H9 (cell line): ENCODE data around the gene PARD3. TPM values are rescaled to one million over a fixed set of nuclear protein-coding genes. Genes with fewer than 3 reads are reported as not detected.

ENCODE experiments used
- DNase-seq: peaks from one replicate; pipeline ENCODE4 v3.0.0-alpha.2; 2017
- H2AFZ ChIP-seq: one replicate; pipeline ENCODE4 v1.6.1; 2013; ENCODE audit warnings: mild to moderate bottlenecking, low read length, control low read depth, moderate library complexity
- H2AK5ac ChIP-seq: 2 replicates; pipeline ENCODE4 v1.6.1; 2013; ENCODE audit warnings: low read length, control low read depth, mixed read lengths; ENCODE audit not compliant: insufficient read length
- H2BK120ac ChIP-seq: one replicate; pipeline ENCODE4 v1.6.1; 2013; ENCODE audit warnings: low read depth, mild to moderate bottlenecking, low read length, control low read depth, inconsistent platforms; ENCODE audit not compliant: poor library complexity, severe bottlenecking
- H2BK12ac ChIP-seq: 2 replicates; pipeline ENCODE4 v1.6.1; 2013; ENCODE audit warnings: low read length, control low read depth, mixed read lengths, low read depth; ENCODE audit not compliant: insufficient read length
- H2BK15ac ChIP-seq: 2 replicates; pipeline ENCODE4 v1.6.1; 2013; ENCODE audit warnings: low read depth, low read length, control low read depth
- H2BK20ac ChIP-seq: one replicate; pipeline ENCODE4 v1.6.1; 2013; ENCODE audit warnings: low read depth, mild to moderate bottlenecking, low read length, control low read depth, inconsistent platforms; ENCODE audit not compliant: poor library complexity, severe bottlenecking
- H2BK5ac ChIP-seq: 2 replicates; pipeline ENCODE4 v1.6.1; 2013; ENCODE audit warnings: low read length, control low read depth, mixed read lengths; ENCODE audit not compliant: insufficient read length
- H3K14ac ChIP-seq: 2 replicates; pipeline ENCODE4 v1.6.1; 2013; ENCODE audit warnings: low read length, control low read depth; ENCODE audit not compliant: insufficient read depth
- H3K18ac ChIP-seq: 2 replicates; pipeline ENCODE4 v1.6.1; 2013; ENCODE audit warnings: low read depth, mild to moderate bottlenecking, mixed read lengths, low read length, control low read depth; ENCODE audit not compliant: insufficient read length
- H3K23ac ChIP-seq: 2 replicates; pipeline ENCODE4 v1.6.1; 2013; ENCODE audit warnings: low read length, control low read depth, mixed read lengths, low read depth; ENCODE audit not compliant: insufficient read length
- H3K23me2 ChIP-seq: 2 replicates; pipeline ENCODE4 v1.6.1; 2013; ENCODE audit warnings: low read depth, mild to moderate bottlenecking, mixed read lengths, low read length, control low read depth; ENCODE audit not compliant: insufficient read length, poor library complexity, severe bottlenecking
- H3K27ac ChIP-seq: 2 replicates; pipeline ENCODE4 v1.5.1; 2013; ENCODE audit warnings: low read length, control low read depth, mixed read lengths, low read depth; ENCODE audit not compliant: insufficient read length
- H3K27me3 ChIP-seq: 2 replicates; pipeline ENCODE4 v1.6.1; 2013; ENCODE audit warnings: low read length, control low read depth, inconsistent platforms; ENCODE audit not compliant: insufficient read depth
- H3K4ac ChIP-seq: 2 replicates; pipeline ENCODE4 v1.6.1; 2013; ENCODE audit warnings: low read depth, mild to moderate bottlenecking, control low read depth, inconsistent platforms, low read length, moderate library complexity
- H3K4me1 ChIP-seq: 2 replicates; pipeline ENCODE4 v1.6.1; 2013; ENCODE audit warnings: low read length, control low read depth, inconsistent platforms; ENCODE audit not compliant: insufficient read depth
- H3K4me2 ChIP-seq: 2 replicates; pipeline ENCODE4 v1.6.1; 2013; ENCODE audit warnings: low read length, control low read depth, mixed read lengths; ENCODE audit not compliant: insufficient read length, insufficient read depth
- H3K56ac ChIP-seq: 2 replicates; pipeline ENCODE4 v1.6.1; 2013; ENCODE audit warnings: low read depth, mild to moderate bottlenecking, mixed read lengths, low read length, control low read depth; ENCODE audit not compliant: insufficient read length
- H3K79me1 ChIP-seq: 2 replicates; pipeline ENCODE4 v1.6.1; 2013; ENCODE audit warnings: low read depth, mild to moderate bottlenecking, moderate library complexity, low read length, control low read depth, inconsistent platforms; ENCODE audit not compliant: insufficient read depth, poor library complexity, severe bottlenecking
- H3K79me2 ChIP-seq: 2 replicates; pipeline ENCODE4 v1.6.1; 2013; ENCODE audit warnings: low read length, control low read depth, inconsistent platforms; ENCODE audit not compliant: insufficient read depth
- H3K9ac ChIP-seq: 2 replicates; pipeline ENCODE4 v1.6.1; 2013; ENCODE audit warnings: low read length, control low read depth, mixed read lengths; ENCODE audit not compliant: insufficient read length; ENCODE audit errors: extremely low read depth
- H3K9me3 ChIP-seq: one replicate; pipeline ENCODE4 v1.6.1; 2013; ENCODE audit warnings: low read depth, low read length, inconsistent platforms; ENCODE audit not compliant: control insufficient read depth
- H3T11ph ChIP-seq: one replicate; pipeline ENCODE4 v1.6.1; 2013; ENCODE audit warnings: mild to moderate bottlenecking, low read length, control low read depth, inconsistent platforms
- H4K20me1 ChIP-seq: one replicate; pipeline ENCODE4 v1.6.1; 2013; ENCODE audit not compliant: control insufficient read depth, insufficient read length, insufficient read depth
- H4K5ac ChIP-seq: 2 replicates; pipeline ENCODE4 v1.6.1; 2013; ENCODE audit warnings: low read depth, mild to moderate bottlenecking, mixed read lengths, low read length, control low read depth; ENCODE audit not compliant: insufficient read length
- H4K8ac ChIP-seq: replicated peaks from 2 replicates; pipeline ENCODE4 v1.6.1; 2013; ENCODE audit warnings: low read length, control low read depth, mixed read lengths, low read depth; ENCODE audit not compliant: insufficient read length
- H4K91ac ChIP-seq: 2 replicates; pipeline ENCODE4 v1.6.1; 2013; ENCODE audit warnings: low read depth, mild to moderate bottlenecking, moderate library complexity, mixed read lengths, low read length, control low read depth; ENCODE audit not compliant: insufficient read length
- H3K27ac Mint-ChIP-seq, 3 experiments: 2 replicates in 2 of 3; 3 replicates in 1 of 3; pipeline ENCODE4 v1.8.0; 2020 to 2021; ENCODE audit warnings: mixed read lengths in 3 of 3, mild to moderate bottlenecking in 1 of 3, moderate library complexity in 1 of 3
- H3K27me3 Mint-ChIP-seq: 2 replicates; pipeline ENCODE4 v1.8.0; 2021; ENCODE audit warnings: low read depth, mild to moderate bottlenecking, moderate library complexity, mixed read lengths
- H3K36me3 Mint-ChIP-seq, 3 experiments: 2 replicates in 2 of 3; 3 replicates in 1 of 3; pipeline ENCODE4 v1.8.0; 2020 to 2021; ENCODE audit warnings: low read depth in 3 of 3, mixed read lengths in 3 of 3; ENCODE audit not compliant: insufficient read depth in 1 of 3
- H3K4me1 Mint-ChIP-seq, 2 experiments: 2 replicates each; pipeline ENCODE4 v1.8.0; 2020; ENCODE audit warnings: mixed read lengths in 2 of 2
- H3K4me3 Mint-ChIP-seq, 2 experiments: 2 replicates in 1 of 2; 3 replicates in 1 of 2; pipeline ENCODE4 v1.8.0; 2020 to 2021; ENCODE audit warnings: mild to moderate bottlenecking in 2 of 2, mixed read lengths in 2 of 2, moderate library complexity in 1 of 2
- H3K9me3 Mint-ChIP-seq, 2 experiments: 2 replicates in 1 of 2; 3 replicates in 1 of 2; pipeline ENCODE4 v1.8.0; 2020; ENCODE audit warnings: mild to moderate bottlenecking in 2 of 2, mixed read lengths in 2 of 2, moderate library complexity in 1 of 2
- whole genome bisulfite sequencing: extraction: QIAGEN DNeasy Blood & Tissue Kit; methylation state at CpG from one replicate; pipeline ENCODE4 v1.1.7; 2013; ENCODE audit warnings: missing lambda C conversion rate, low lambda C conversion rate, mixed read lengths; ENCODE audit not compliant: insufficient read length; ENCODE audit errors: extremely low coverage; 5-methylcytosine and 5-hydroxymethylcytosine counted together
- total RNA-seq: library from RNA; stranded (reverse); gene quantifications from 2 replicates; pipeline ENCODE4 v1.2.1, GENCODE V29; 2021
- TF ChIP-seq, protein P1 (sequence below): fragments of 200-600 bp; sonication (generic); conservative IDR thresholded peaks from 3 replicates; pipeline ENCODE4 v1.8.0; 2021; ENCODE audit warnings: antibody characterized with exemption, mild to moderate bottlenecking

The PARD3 gene
- total RNA-seq, 1 experiment from 2014 or later = 44.7 TPM

DNA sequence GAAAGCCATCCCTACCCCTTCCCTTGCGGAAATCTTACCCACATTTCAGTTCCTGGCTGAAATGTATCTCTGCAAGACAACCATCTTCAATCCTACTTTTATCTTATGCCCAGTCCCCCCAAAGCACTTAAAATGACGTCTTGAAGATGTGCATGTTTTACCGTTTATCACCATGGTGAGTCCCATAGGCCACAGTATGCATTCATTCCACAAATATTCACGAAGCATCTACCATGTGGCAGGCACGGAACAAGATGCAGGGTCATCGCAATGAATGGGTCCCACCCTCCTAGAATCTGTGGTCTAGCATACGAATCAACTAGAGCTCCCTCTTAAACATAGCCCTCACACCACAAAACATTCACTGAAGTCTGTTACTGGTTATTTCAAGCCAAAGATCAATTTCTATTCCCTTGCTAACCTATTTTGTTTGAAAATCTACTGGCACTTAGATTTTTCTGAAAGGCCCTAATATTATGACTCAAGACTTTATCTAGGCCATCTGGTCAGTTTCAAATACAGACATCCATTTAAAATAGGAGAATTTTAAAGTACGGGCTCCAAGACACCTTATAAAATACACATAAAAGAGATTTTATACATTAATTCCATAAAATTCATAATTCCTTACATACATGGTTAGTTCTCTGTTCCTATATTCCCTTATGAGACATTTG, 99.4 kb downstream of the PARD3 start:
- Histone ChIP-seq H2AK5ac (no peak overlapping the region), H4K20me1 (no peaks in the 10 kb centered on the region), H4K5ac (no peak overlapping the region), H3K23me2 (no peaks in the 10 kb centered on the region), H2BK15ac (no peak overlapping the region), H2BK20ac (no peak overlapping the region), H3T11ph (no peak overlapping the region), H3K23ac (no peak overlapping the region), H3K79me1 (peaks cover 23% of the 10 kb centered on the region), H4K8ac (no peak overlapping the region), H3K27ac (no peak overlapping the region), H2BK120ac (no peak overlapping the region), H3K18ac (no peak overlapping the region), H2BK12ac (no peak overlapping the region), H3K4me1 (peaks cover 7% of the 10 kb centered on the region), H3K4me2 (no peak overlapping the region), H2AFZ (no peak overlapping the region), H3K27me3 (no peaks in the 10 kb centered on the region), H3K9me3 (no peaks in the 10 kb centered on the region), H3K79me2 (peaks cover 21% of the 10 kb centered on the region; the same call in 1 of the 2 replicates), H3K9ac (no peak overlapping the region), H3K4ac (no peak overlapping the region; the same call in 1 of the 2 replicates), H2BK5ac (no peak overlapping the region), H3K56ac (no peak overlapping the region), H3K14ac (no peak overlapping the region), H4K91ac (no peak overlapping the region)
- Mint-ChIP-seq H3K27ac (no peak overlapping the region; a peak in 1 of 7 replicates), H3K9me3 (no peaks in the 10 kb centered on the region), H3K4me1 (peaks cover 16 to 17% of the 10 kb centered on the region in 2 experiments), H3K27me3 (no peaks in the 10 kb centered on the region), H3K36me3 (no peaks in the 10 kb centered on the region), H3K4me3 (no peak overlapping the region)
- TF ChIP-seq, protein P1, sequence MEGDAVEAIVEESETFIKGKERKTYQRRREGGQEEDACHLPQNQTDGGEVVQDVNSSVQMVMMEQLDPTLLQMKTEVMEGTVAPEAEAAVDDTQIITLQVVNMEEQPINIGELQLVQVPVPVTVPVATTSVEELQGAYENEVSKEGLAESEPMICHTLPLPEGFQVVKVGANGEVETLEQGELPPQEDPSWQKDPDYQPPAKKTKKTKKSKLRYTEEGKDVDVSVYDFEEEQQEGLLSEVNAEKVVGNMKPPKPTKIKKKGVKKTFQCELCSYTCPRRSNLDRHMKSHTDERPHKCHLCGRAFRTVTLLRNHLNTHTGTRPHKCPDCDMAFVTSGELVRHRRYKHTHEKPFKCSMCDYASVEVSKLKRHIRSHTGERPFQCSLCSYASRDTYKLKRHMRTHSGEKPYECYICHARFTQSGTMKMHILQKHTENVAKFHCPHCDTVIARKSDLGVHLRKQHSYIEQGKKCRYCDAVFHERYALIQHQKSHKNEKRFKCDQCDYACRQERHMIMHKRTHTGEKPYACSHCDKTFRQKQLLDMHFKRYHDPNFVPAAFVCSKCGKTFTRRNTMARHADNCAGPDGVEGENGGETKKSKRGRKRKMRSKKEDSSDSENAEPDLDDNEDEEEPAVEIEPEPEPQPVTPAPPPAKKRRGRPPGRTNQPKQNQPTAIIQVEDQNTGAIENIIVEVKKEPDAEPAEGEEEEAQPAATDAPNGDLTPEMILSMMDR = no peak
- WGBS = no CpG with 5 or more reads among the region's 8 CpGs
- no peak for DNase-seq
